Inflammatory macrophage treated with lipopolysaccharide for 1 hour (primary cell): ENCODE measurements around the gene LHX6.

Experiments used
- DNase-seq, 2 donors: peaks; one replicate each; pipeline ENCODE4 v3.0.0-alpha.2; 2020 to 2022

LHX6 gene

DNA sequence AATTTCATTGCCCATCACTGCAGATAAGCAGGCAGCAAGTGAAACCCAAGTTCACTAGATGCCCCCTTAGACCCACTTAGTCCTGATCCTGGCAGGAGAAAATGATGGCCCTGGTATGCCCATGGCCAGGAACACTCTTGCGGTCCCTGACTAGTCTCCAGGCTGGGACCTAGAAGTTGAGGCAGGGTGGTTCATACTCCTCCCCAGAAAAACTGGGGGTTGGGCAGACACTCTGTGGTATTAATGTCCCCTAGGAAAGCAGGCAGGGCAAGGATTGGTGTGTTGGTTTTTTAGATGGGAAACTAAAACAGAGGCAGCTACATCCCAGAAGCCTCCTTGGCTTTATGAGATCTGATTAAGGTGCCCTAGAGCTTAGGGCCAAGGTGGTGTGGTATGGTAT is 13.1 kb downstream of the LHX6 start:
- DNase-seq, result no peak

DNA sequence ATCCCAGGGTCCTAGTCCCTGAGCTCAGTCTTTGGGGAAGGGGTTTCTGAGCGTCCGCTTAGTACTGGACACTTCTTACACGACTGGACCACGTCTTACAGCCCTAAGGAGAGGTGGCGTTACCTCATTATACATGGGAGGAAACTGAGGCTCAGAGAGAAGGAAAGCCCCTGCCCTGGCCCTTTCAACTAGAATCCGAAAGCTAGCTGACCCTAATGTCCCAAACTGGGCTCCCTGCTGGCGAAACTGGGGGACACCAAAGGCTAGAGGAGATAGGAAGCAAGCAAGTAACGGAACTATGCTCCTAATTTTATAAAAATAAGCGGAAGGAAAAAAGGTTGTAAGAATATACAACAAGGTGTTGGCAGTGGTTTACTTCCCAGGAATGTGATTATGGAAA is 14.2 kb downstream of the LHX6 start:
- DNase-seq, result no peak

DNA sequence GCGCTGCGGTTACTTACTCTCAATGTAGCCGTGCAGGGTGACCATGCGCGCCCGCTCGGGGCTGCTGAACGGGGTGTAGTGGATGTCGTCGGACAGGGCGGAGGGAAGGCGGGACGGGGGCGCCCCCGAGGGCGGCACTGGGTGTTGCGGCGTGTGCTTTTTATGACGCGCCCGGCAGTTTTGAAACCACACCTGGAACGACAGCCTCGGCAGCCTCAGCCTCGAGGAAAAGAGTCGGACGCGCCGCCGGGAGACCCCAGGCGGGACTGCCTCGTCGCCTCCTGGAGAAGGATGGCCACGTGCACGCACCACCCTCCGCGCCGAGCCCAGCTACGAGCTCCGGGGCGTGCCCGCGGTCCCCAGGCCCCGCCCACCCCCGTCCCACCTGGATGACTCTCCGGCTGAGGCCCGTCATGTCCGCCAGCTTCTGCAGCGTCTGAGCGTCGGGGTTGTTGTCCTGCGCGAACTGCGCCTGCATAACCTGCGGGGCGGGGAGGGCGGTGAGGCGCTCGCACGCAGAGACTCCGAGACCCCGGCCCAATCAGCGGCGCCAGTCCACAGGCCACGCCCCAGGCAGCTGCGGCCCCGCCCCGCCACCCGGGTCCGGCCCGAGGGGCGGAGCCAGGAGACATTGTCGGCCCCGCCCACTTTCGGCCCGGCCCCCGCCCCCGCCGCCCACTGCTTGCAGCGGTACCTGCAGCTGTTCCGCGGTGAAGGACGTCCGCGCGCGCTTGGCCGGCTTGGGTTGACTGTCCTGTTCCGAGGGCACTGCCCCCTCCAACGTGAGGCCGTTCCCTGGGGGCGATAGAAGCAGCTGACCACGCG is 15.0 kb downstream of the LHX6 start:
- DNase-seq, result no peak

DNA sequence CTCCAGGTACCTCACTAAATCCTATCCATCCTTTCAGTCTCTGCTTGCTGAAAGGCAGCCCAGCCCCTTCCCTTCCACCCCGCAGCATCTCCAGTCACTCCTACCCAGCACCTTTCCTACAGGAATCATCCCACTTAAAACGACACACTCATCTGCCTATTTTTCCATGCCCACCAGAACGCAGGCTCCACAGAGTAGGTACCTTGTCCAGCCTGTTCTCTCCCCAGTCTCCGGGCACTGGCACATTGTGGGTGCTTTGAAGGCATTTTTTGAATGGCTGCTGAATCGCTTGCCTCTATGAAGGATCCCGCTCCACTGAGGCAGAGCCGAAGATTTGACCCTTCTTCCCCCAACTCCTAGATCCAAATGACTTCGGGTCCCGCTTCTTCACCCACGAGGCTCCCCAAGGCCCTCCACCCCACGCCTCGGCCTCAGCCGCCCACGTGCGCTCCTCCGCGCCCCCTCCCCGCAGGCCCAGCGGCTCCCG is 15.6 kb downstream of the LHX6 start:
- no peak for DNase-seq

DNA sequence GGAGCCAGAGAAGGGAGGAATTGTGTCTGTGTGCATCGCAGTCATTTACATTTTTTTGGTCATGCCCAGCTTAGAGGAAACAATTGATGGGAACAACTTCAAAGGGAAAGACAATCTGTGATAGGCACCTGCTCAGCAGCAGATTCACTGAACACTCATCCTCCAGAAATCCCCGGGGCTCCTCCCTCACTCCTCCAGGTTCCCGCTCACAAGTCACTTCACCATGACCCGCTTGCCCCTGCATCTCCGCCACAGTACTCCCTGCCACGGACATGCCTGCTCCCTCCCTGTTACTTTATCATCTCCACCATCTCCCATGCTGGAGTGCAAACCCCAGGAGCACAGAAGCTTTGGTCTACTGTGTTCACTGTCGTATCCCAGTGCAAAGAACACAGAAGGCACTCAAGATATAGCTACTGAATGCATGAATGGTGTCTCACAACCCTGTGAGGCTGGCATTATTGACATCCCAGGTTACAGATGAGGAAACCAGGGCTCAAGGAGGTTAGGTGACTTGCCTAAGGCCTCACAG is 16.2 kb downstream of the LHX6 start:
- no peak for DNase-seq

DNA sequence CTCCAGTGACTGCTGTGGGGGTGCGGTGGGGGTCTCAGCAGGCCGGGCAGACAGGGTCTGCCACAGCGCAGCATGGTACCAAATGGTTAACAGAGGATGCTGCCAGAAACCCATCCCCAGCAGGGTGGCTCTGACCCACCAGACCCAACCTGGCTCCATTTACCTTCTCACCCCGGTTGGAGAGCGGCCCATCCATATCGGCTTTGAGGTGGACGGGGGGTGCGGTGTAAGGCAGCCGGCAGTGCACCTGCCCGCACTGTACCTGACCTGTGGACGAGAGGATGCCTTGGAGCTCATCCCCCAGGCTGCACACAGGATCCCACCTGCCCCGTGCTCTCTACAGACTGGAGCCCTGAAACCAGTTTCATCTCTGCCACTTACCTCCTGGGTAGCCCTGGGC is 19.3 kb downstream of the LHX6 start:
- no peak for DNase-seq

DNA sequence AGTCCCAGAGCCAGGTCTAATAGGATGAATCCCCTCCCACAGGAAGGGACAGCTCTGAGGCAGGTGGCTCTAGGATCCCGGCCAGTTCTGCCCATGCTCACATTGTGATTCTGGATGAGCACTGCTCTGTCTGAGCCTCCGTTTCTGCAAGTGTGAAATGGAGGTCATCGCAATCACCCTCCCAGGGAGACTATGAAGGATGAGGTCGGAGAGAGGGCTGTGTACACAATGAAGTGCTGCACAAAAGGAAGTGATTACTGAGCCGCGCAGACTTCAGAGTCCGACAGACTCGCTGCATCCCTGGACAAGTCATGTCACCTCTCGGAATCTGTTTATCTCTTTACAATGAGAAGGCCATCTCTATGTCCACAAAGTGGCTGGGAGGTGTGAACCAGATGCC is 21.7 kb downstream of the LHX6 start:
- no peak for DNase-seq

DNA sequence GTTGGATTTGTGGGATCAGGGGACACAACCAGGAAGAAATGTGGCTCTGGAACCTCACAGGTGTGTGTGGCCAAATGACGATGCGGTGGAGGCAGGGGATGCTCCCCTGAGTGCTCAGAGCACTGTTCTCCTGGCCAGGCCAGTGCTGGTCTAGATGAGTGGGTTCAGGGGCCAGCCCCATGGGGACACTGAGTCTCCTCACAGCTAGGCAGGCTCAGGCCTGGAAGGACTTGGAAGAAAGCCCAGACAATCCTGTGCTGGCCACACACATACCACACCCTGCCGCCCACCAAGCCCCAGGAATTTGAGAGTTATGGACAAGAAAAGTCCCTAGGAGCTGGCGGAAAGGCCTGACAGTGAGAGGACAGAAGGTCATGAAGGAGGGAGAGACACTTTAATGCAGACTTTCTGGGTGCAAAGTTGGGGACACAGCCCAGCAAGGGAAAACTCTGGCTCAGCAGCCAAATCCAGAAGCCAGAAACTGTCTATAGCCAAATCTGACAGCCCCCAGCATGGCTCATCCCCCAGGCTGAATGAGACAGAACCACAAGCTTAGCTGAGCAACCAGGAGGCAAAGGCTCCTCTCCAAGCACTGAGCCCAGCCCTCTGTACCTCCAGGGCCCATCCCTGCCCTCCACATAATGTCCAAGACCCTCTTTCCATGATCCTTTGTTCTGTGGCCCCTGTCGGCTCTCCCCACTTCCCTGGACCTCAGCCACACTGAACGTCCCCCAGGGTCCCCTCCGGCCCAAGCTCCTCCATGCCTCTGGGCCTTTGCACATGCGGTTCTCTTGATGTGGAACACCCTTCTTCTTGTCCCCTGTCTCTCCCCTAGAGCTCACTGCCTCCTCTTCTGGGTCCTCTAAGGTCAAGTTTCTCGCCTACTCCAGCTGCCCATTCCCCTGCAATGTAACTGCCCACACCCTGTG is 22.4 kb downstream of the LHX6 start:
- DNase-seq, result no peak

DNA sequence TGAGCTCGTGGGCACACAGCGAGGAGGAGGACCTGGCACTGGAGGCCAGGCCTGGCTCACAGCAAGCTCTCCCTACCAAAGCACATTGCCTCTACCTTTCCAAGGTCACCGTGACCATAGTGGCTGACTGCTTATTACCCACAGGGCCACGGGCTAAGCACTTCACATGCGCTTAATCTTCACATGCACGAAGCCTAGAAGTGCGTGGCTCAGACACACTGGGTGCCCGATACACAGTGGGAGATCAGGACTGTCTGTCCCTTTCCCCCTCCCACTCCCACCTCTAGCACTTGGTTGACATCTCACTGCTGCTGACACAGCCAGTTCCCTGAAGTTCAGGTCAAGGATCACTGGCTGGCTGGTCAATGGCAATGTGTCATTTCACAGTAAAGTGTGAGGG is 23.6 kb downstream of the LHX6 start:
- no peak for DNase-seq

DNA sequence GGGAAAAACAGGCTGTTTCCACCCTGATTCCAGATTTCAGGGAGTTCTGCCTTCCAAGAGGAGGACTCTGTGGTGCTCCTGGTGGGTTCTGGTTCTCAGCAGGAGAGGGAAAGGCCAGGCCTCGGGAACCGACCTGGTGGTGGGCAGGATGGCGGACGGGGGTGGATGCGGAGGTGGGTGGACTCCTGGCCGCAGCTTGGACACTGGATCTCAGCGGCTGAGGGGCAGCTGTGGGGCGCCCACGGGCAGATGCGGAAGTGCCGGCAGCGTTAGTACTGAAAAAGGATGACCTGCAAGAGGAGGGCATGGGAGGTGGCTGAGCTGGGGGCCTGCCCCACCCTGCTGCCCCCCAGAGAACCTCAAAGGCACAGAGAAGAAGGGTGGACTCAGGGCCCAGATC is 24.3 kb downstream of the LHX6 start:
- no peak for DNase-seq

DNA sequence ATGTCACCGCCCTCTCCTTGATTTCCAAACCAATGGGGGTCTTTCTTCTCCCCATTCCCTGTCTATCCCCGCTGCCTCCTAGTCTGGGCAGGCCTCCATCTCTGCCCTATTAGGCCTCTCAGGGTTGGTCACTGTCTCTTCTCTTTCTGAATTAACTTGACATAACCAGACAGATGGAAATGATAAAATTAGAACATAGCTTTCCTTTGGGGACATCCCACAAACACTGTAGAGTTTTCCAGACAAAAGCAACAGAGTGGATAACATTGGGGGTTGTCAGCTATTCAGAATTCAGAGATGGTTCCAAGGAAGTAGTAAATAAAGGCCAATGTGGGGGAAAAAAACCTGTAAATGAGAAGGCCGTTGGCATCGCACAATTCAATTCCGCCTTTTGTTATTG is 24.7 kb downstream of the LHX6 start:
- no peak for DNase-seq

DNA sequence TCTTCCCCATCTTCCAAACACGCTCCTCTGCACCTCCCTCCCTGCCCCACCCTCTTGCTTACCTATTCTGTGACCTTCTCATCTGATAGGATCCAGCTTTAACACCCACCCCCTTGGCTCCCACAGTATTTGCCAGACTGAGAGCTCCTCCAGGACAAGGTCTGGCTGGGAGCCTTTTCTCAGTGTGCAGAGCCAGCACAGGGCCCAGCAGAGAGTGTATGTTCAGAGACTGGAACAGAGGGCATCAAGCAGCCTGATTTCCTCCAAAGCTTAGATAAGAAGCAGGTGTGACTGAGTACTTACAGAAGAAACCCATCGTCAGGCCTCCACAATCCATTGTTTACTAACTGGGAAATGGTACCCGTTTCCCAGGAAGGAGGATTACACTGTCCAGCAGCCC is 26.6 kb downstream of the LHX6 start:
- no peak for DNase-seq

DNA sequence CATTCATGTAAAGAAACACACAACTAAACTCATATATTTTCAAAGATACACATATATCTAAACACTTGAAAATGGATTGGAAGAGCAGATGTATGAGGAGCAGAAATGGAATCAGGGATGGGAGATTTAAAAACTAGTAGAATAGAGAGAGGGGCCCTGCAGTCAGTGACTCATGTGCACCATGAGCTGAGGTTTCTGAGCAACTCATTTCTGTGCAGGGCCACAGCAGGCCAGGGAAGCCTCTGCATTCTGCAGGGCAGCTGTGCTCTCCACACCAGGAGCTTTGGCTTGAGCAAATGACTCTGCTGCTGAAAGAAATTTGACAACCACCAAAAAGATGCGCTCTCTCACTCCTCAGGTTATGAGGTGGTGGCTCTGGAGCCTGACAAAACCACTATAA is 27.1 kb downstream of the LHX6 start:
- no peak for DNase-seq

DNA sequence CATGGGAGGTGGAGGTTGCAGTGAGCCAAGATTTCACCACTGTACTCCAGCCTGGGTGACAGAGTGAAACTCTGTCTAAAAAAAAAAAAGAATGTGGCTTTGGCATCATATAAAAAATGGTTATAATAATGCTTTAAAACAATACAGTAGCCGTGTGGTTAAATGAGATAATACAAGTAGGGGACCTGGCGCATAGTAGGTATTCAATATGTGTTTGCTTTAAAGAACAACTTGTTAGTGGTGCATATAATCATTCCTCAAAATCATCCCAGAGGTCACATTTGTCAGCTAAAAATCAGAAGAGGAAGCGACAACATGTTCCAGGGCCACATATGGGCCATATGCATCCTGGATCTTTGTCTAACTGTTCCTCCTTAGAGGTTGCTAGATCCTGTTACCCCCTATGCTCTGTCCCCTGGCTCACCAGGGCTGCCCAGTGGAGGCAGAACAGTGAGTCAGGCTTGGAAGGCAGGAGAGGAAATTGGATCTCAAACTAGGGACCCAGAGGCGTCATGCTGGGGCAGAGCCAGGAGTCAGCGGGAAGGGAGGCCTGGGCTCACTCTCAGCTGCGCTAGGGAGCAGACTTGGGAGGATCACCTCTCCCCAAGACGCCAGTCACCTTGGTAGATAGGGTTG is 27.7 kb downstream of the LHX6 start:
- no peak for DNase-seq

DNA sequence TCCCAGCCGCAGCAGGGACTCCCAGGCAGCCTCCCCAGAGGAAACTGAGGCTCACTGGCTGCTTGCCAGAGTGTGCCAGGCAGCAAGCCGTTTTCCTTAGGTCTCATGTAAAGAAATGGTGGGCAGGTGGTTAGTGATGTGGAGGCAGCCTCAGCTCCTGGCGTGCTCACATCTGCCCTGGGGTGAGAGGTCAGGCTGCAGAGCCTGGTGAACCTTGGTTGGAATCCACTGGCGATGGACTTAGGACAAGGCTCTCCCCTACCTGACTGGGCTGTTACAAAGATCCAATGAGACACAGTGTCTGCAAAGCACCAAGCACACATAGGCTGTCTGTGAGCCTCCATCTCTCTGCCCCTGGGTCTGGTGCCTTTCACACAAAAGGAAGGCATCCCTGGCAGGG is 30.9 kb downstream of the LHX6 start:
- no peak for DNase-seq

DNA sequence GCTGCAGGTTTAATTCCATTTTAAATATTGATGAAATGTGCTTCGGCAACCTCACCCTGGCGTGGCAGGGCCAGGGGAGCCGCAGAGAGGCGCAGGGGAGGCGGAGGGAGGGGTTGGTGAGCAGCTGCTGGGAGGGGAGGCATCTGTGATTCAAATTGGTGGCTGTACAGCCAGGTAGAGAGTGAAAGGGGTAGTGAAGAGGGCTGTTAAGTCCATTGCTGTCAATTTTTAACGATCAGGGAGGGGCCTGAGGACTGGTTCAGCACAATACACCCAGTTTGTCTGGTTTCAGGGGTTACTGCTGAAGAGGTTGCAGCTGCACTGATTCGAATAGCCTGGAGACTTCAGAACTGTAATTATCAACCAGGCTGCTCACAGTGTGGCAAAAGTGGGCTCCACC is 31.3 kb downstream of the LHX6 start:
- DNase-seq, result no peak

DNA sequence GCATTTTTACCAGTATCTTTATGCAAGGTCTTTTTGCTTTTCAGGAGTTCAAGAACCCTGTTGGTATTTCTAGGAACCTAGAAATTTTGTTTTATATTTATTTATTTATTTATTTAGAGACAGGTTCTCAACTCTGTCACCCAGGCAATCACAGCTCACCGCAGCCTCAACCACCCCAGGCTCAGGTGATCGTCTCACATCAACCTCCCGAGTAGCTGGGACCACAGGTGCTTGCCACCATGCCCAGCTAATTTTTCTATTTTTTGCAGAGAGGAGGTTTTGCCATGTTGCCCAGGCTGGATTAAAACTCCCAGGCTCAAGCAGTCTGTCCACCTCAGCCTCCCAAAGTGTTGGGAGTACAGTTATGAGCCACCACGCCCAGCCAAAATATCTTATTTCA is 32.9 kb downstream of the LHX6 start:
- DNase-seq, result no peak

DNA sequence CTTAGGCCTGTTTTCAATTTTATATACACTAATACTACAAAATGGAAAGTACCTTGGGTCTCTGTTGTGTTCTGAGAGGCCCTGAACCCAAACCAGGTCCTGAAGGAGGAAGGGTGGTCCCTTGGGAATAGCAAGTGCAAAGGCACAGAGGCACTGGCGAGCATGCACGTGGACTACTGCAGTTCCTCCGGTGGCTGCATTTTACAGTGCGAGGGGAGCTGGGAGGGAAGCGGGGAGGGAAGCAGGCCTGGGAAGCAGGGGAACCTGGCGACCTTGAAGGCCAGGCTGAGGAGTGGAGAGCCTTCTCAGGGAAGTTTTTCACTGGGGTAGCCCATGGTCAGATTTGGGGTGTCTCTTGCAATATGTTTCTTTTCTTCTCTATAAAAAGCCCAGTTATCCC is 35.1 kb downstream of the LHX6 start:
- no peak for DNase-seq

DNA sequence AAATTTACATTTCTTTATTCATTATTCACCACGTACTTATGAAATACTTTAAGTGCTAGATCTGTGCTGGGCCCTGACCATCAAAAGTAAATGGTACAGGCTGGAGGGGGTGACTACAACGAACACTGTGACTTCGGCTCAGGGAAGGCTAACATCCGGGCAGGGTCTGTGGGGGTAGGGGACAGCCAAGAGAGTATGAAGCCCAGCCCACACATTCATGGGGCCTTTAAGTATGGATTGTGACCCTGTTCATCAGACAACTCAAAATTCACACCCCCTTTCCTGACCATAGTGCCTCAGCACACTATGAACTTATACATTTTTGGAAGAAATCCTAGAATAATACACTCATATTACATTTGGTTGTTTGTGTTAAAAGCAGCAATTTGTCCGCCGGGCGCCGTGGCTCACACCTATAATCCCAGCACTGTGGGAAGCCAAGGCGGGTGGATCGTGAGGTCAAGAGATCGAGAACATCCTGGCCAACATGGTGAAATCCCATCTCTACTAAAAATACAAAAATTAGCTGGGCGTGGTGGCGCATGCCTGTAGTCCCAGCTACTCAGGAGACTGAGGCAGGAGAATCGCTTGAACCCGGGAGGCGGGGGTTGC is 35.7 kb downstream of the LHX6 start:
- no peak for DNase-seq

DNA sequence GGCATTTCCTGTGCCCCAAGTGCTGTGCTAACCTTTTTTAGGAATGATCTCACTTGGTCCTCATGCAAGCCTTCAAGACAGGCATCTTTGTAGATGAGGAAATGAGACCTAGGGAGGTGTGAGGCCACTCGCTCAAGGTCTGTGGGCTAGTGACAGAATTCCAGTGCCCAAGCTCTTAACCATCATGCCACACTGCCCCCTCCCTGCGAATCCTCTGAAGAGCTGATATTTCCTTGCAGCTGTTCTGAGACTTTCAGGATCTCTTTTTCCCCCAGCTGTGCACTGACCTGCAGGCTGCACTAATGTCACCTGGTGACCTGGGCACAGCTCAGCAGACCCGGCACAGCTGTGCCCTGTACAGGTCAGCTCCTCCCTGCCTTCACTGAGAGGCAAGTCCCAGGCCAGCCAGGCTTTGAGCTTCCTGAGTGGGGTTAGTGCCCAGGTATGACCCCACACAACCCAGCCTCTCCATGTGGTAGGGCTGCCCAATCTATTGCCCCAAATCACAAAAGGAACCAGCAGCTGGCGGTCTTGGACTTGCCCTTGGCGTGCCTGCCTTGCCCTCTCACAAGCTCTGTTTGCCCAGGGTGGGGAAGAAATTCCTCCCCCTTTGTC is 36.4 kb downstream of the LHX6 start:
- DNase-seq, result no peak

DNA sequence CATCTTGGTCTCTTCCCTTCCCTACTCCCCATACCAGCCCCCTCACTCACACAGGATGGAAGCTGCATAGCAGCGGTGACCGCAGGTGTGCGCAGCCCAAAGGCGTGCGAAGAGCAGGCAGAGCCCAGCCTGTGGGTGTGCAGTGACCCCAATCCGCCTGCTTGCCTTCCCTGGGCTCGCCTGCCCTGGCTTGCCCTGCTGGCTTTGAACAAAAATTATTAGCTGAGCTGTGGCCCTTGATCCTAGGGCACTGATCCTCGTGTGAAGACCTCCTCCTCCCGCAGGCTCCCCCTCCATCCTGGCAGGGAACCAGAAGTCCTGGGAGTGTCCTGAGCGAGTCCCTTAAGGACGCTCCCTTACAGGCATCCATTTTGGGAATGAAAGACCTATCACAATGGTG is 37.2 kb downstream of the LHX6 start:
- no peak for DNase-seq

DNA sequence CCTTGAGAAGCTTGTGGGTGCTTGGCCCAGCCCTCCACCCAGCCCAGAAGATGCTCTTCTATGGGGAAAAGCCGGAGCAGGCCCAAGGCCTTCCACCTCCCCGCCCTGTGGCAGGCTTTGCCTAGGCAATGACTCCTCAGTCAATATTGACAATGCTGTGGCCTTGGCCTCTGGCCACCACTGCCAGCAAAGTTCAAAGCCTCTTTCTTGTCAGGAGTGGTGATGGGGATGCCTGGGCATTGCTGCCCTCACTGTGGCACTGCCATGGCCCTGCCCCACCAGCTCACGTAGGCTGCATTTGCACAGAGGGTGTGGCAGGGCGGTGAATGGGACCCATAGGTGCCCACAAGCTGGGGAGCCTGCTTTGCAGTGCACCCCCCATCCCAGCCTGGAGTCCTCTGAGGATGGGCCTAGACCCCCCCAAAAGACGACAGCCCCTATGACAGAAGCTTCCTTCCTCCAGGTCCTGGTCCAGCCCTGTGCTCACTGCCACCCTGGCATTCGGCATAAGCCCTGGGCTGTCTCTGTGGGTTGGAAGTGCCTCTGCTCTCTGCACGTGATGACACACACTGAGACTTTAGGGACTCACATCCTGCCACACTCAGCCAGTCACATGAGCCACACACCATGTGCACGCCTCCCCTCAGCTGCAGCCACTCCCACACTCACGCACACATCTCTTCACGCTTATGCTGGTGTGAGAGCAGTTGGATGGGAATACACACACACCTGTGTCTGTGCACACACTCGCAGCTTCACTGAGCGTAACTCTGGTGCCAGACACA is 38.0 kb downstream of the LHX6 start:
- no peak for DNase-seq
